Ramos (cell line): ENCODE data around the gene AQP3.
"Not testable (repeated sequence)": the region's sequence is repeated elsewhere in the genome, so short reads cannot be mapped to it uniquely, and the experiment has no call there.

Source experiments
- in situ Hi-C: fragments of 300-500 bp; cut with MboI; formaldehyde crosslinking; loops from one replicate; pipeline ENCODE4 v1.14.3; 2022; ENCODE audit warnings: low sequenced_read_pairs; ENCODE audit not compliant: unreplicated experiment

The AQP3 gene

DNA sequence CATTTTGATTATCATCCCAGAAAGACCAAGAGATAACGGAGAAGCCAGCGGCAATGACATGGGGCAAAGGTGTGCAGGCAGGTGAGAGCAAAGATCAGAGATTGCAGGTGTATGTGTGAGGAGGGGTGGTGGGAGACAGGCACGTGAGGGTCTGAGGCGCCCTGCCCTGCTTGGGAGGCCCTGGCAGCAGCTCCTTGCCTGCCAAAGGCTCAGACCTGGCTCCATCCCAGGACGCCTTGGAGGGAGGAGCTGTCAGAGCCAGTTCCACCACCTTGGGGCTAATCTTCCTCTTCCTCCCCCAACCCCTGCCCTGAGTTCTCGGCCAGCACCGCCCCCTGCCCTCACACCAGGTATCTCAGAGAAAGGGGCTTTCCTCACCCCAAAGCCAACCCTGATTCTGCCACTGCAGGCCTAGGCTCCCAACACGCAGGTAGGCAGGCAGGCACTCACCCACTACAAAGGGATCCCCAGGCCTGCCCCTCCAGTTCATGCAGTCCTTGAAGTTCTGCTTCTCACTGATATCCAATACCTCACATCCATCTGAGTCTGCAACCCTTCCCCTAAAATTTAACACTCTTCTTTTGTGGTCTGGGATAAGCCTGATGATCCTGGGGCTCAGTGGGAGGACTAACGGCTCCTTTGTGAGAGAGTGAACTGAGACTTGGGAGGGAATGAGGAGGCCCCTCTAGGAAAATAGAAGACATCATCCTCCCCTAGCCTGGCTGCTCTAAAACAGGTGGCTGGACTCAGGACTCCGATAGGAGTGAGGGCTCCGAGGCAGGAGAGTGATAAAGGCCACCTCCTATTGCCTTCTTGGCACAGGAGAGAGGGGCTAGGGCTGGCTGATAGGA lies 1.8 kb downstream of the AQP3 start:
- in situ Hi-C loops = no loop called here

DNA sequence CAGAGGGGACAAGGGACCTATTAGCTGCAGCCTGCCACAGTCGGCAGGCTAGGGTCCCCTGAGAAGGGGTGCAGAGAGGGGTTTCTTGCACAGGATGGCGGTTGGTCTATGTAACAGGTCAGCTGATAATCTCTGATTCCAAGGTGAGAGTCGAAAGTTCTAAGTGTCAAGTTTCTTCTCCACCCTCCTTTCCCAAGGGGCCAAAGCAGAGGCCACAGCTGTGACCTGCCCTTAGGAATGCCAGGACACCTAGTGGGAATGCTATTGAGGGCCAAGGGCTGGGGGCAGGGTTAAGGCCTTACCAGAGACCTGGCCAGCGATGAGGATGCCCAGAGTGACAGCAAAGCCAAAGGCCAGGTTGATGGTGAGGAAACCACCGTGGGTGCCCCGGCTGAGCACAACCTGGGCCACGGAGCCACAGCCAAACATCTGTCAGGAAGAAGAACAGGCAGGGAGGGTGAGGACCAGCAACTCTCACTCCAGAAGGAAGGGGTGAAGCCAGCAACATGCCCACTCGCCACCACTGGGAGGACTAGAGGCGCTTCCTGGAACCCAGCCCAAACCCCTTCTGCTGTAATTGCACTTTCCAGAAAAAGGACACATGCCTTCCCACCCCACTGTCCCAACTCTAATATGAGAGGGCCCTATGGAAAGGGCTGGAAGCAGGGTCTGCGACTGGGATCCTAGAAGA lies 3.8 kb downstream of the AQP3 start:
- in situ Hi-C loops = no loop called here

DNA sequence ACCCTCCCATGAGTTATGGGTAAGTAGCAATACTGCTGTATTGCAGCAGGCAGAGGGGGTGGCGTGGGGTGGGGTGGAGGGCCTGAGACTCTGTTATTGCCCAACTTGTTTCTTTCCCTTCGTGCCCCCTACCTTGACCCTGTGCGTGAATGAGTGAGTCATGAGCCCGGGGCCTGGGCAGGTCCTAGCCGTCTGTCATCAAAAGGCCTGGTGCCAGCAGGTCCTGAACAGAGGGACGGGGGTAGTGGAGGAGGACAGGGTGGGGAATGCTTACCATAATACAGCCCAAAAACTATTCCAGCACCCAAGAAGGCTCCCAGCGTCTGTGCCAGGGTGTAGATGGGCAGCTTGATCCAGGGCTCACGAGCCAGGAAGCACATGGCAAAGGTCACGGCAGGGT lies 4.3 kb downstream of the AQP3 start:
- in situ Hi-C loops = no loop called here

DNA sequence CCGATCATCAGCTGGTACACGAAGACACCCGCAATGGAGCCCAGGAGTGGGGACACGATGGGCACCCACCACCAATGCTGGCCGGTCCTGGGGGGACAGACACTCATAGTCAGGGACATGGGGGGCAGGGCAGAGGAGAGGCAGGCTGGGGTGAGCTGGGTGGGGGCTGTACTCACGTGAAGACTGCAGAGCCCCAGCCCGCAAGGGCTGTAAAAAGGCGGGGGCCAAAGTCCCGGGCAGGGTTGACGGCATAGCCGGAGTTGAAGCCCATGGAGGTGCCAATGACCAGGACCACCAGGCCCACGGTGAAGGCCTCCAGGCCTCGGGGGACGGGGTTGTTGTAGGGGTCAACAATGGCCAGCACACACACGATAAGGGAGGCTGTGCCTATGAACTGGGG lies 5.3 kb downstream of the AQP3 start:
- in situ Hi-C loops = no loop called here

DNA sequence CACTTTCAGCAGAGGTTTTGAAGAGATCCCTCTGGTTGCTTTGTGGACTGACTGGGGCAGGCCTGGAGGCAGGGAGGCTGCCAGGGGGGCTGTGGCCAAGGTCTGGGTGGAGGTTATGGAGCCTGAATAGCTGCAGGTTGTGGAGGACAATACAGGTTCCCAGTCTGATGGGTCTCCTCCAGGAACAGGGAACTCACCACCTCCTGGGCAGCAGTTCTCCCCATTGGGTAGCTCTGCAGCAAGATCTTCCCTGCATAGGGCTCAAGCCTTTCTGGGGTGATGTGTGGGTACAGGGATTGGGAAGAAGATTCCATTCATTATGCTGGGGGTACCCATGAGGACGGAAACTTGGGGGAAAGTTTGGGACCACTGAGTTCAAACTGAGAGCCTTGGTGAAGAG lies 6.8 kb downstream of the AQP3 start:
- in situ Hi-C loops = no loop called here

DNA sequence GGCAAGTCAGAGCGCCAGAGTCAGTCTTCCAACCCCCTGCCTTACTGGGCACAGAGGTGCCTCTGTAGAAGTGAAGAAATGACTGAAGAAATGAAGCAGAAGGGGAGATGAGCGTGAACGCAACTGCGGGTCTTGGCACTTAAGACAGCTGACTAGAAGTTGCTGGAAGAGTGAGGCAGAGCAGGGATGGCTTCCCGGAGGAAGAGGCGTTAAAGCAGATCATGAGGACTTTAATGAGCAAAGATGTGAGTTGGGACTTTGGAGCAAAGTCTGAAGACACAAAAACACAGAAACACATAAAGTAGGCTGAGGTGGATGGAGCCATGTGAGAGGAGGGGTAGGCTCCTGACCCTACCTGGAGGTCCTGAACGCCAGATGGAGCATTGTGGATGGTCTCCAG lies 7.2 kb downstream of the AQP3 start:
- in situ Hi-C loops = no loop called here

DNA sequence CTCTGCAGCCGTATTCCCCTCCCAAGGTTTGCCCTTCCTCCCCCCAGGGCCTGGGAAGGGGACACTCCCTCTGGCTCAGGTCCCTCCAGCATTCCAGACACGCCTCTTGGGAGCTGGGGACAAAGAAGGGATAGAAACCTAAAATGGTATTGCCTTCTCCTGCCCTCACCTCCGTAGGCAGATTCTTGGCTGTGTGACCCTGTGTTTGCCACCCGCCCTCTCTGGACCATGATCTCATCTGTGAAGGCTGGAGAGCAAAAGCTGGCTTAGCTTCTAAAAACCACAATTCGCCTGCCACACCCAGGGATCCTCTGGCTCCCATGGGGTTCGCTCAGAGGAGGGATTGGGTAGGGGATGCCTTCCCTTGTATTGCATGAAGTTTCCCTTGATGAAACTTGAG lies 7.7 kb downstream of the AQP3 start:
- in situ Hi-C loops = no loop called here

DNA sequence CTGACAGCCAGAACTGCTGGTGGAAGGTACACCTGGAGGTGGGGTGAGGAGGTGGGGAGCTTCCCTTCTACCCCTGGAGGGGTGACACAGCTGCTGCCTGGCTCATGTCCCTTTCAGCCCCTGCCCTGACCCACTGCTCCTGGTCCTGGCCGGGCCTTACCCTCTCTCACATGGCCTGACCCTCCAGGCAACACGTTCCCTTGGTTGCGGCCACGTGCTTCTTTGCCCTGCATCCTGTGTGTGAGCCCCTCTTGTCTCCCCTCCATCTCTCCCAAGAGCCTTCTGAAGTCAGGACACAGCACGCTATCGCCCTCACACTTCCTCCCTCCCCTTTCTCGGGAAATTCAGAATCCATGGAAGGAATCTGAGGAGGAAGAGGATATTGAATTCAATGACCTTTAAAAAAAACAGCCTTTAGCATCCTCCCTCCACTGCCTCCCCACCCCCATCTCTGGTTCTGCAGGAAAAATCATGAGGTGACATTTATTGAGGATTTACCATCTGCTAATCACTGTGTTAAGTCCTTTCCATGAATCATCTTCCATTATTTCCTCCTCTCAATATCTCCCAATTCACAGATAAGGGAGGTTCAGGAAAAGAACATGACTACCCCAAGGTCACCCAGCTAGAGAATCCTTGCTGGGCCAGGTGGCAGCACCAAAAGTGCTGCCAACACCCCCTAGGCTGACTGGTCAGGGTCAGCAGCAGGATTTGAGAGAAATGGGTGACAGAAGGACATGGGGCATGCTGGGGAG lies 8.3 kb downstream of the AQP3 start:
- in situ Hi-C loops = no loop called here

DNA sequence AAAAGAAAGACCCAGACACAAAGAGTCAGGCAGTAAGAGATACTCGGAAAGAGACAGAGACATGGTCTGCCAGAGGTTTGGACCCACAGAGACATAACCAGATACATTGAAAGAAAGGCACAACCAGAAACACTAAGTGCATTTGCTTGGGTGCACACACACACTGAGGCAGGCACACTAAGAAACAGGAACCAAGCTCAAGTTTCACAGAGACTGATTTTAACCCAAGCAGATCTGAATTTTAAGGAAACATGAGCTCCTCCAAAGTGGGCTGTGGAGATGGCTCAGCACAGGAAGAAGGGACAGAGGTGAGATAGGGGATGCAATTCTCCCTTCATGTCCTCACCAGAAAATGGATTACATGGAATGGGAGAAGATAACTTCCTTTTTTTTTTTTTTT lies 9.5 kb downstream of the AQP3 start:
- in situ Hi-C loops = no loop called here

DNA sequence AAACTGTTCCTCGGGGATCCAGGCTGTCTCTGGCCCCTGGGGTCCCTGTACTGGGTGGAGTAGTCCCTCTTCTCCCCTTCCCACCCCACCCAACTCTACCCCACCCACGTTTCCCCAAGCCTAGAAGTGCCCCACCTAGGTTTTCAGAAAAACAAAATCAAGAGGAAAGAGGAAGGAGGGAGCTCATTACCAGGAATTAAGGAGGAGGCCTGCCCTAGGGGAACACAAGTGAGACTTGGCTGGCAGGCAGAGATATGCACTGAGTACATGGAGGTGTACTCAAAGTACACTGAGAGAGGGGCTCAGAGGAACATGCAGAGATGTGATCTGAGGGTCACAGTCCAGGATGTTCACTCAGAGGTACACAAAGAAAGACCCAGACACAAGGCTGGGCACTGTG lies 10.2 kb downstream of the AQP3 start:
- in situ Hi-C loops = no loop called here

DNA sequence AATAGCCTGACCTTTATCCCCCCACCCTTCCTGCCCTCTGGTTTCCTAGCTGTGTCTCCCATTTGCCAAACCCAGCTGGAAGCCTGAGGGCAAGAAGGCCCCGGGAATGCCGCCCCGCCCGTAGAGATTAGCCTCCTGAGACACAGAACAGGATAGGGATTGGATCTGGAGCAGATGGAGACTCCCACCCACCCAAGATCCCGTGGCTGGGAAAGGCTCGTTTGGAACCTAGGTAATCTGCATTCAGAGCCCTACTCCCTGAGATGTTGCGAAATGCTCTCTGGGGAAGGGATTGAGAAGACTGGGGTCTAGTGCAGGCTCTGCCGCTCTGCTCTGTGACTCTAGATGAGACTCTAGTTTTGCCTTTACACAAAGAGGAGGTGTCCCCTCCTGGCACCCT lies 10.9 kb downstream of the AQP3 start:
- in situ Hi-C loops = no loop called here

DNA sequence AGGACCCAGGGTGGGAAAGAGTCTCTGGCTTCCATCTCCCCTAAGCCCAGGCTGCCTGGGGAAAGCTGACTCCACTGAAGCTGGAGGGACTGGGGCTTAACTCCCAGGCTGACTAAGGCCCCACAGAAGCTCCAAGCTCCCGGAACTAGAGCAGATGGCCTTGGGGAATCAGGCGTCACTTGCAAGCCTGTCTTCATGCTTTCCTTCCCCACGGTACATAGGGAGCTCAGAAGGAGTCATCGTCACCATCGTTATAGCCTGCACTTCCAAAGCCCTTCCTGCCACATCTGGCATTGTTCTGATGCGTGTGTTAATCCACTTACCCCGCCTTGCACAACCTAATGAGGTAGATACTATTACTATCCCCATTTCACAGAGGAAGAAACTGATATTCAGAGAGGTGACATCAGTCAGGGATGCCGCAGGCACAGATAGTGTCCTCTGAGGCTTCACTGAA lies 11.5 kb downstream of the AQP3 start:
- in situ Hi-C loops = no loop called here

DNA sequence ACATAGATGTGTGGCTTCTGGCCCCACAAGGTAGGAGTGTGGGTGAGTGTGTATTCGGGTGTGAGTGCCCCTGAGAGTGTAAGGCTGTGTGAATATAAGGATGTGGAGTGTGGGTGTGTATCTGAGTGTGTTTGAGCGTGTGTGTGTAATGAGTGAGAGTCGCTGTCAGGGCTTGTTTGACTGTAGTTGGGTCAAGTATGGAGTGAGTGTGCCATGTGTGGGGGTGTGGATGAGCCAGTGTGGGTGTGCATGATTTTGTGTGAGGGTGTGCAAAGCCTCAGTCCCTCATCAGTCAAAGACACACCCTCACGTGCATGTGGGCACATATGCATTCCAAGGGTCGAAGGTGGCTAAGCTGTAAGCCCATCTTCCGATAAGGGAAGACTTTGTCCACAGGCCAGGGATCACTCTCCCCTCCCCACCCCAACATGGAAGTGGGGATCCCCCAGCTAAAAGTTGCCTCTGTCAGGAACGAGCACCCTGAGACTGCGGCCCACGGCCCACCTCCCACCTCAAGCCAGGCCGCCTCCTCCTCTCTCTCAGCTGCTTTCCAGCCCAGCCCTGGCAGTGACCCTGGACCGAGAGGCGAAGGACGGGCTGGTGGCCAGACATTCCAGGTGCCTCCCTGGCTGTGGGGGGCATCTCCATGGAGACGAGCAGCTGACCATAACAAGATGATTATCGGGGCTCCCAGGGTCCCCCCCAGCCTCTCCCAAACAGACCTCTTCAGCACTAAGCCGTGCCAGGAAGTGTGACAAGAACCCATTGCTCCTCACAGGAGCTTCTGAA lies 12.9 kb downstream of the AQP3 start:
- in situ Hi-C loops = no loop called here

DNA sequence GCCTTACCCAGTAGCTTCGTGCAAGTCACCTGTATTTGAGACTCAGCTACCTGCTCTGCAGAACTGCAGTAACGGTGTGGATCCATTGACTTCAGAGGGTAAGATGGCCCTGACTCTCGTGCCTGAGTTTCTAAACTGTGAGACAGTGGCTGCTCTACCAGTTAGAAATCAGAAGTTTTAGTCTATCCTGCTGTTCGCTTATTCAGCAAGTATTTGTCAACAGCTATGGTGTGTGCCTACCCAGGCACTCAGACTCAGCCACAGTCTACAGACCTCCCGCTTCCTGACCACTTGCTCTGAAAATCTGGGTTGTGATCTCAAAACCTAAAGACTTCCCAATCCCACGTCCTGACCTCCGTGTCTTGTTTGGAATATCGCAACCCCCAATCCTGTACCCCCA lies 13.5 kb downstream of the AQP3 start:
- in situ Hi-C loops = no loop called here

DNA sequence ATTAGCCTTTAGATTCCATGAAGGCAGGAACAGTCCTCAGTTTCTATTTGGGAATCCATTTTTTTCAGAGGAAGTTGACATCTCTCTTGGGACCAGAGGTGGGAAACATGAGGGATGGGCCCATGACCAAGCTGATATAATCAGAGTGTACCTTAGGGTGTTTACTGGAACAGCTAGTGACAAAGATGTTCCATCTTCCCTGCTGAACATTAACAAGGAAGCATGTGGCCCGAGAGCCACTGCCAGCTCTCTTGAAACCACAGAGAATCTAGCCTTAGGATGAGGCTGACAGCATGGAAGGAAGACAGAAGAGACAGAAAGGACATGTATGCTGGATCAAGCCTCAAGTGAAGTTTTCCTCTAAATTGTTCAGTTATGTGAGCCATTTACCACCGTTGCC lies 16.0 kb downstream of the AQP3 start:
- in situ Hi-C loops = no loop called here

DNA sequence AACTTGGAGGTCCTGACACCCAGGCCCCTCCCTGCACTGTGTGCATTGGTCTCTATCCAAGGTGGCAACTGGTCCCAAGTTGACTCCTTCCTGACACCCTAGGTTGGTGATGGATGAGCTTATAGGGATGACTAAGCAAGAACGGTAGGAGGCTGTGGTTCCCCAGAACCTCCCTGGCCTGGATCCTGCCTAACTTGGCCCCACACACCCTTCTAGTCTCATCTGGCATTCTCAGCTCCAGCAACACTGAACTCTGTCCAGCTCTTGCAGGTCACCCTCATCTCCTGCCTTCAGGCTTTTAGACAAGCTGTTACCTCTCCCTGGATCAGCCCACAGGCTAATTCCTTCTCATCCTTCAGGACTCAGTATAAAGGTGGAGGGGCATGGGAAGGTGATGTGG lies 16.5 kb downstream of the AQP3 start:
- in situ Hi-C loops = no loop called here

DNA sequence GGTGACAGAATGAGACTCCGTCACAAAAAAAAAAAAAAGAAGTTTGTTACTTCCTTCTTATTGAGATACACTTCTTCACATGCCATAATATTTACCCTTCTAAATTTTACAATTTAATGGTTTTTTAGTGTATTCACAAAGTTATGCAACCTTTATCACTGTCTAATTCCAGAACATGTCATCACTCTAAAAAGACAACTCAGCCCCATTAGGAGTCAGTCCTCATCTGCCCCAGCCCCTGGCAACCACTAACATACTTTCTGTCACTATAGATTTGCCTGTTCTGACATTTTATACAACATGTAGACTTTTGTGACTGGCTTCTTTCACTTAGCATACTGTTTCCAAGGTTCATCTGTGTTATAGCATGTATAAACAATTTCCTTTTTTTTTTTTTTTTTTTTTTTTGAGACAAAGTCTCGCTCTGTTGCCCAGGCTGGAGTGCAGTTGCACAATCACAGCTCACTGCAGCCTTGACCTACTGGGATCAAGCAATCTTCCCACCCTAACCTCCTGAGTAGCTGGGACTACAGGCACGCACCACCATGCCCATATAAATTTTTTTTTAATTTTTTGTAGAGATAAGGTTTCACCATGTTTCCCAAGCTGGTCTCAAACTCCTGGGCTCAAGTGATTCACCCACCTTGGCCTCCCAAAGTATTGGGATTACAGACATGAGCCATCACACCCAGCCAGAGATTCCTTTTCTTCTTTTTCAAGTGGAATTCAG lies 18.0 kb downstream of the AQP3 start:
- in situ Hi-C loops = no loop called here

DNA sequence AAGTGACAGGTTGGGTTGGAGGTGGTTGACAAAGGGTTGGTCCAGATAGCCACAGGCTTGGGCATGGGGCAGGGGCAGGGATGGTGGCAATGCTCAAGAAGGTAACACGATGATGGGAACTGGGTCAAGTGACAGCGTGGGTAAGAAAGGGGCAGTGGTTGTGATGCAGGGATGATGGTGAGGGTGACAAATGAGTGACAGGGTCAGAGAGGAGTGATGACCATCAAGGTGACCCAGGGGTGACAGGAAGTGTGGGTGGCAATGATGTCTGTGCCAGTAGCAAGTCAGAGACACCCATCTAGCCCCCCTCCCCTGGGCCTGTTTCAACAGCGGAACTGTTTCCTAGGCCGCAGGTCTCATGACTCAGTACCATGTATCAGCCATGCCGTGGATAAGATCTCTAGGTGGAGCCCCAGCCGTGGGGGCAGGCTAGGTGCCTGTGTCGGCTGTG lies 20.5 kb downstream of the AQP3 start:
- in situ Hi-C loops = no loop called here

DNA sequence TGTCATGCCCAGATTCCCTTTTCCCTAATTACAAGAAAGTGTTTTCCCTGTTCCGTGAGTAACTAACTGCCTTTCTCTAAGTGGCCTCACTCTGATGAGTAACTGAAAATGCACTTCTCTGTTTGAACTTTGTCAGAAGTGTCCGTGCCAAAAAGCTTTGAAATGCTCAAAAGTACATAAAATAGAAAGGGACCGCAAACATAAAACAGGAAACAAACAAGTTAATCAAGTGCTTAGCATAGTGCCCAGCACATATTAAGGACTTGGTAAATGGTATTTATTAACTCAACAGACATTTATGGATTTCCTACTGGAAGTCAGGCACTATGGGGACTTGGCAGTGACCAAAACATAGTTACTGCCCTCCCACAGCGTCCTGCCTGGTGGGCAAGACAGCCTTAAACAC lies 22.3 kb downstream of the AQP3 start:
- in situ Hi-C loops = no loop called here

DNA sequence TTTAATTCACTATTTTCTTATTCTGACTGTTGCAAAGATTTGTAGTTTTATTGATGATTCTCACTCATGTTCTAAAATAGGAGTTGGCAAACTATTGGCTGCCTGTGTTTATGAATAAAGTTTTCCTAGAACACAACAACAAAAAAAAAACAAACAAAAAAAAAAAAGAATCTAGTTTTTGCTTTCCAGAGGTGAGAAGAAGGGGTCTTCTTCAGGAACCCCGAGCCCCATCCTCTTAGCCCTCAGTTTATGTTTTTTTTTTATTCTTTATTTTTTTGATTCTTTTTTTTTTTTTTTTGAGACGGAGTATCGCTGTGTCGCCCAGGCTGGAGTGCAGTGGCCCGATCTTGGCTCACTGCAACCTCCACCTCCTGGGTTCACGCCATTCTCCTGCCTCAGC lies 22.9 kb downstream of the AQP3 start:
- in situ Hi-C loops = not testable (repeated sequence)
